IPS-15b (cell line): Measurements from ENCODE around the gene OXSR1.

Experiments used
- H3K27me3 ChIP-seq: one replicate; pipeline ENCODE4 v1.6.1; 2013; ENCODE audit warnings: low read length; ENCODE audit not compliant: control insufficient read depth, insufficient read depth
- H3K36me3 ChIP-seq: one replicate; pipeline ENCODE4 v1.6.1; 2013; ENCODE audit warnings: low read length; ENCODE audit not compliant: control insufficient read depth, insufficient read depth
- H3K4me1 ChIP-seq: one replicate; pipeline ENCODE4 v1.6.1; 2013; ENCODE audit warnings: mild to moderate bottlenecking, low read length; ENCODE audit not compliant: control insufficient read depth, insufficient read depth
- H3K4me3 ChIP-seq: one replicate; pipeline ENCODE4 v1.5.1; 2013; ENCODE audit warnings: low read depth, low read length
- H3K9ac ChIP-seq: one replicate; pipeline ENCODE4 v1.6.1; 2013; ENCODE audit warnings: low read depth, mild to moderate bottlenecking, low read length
- H3K9me3 ChIP-seq: one replicate; pipeline ENCODE4 v1.6.1; 2013; ENCODE audit warnings: mild to moderate bottlenecking, low read length; ENCODE audit not compliant: control insufficient read depth, insufficient read depth

OXSR1 gene

DNA sequence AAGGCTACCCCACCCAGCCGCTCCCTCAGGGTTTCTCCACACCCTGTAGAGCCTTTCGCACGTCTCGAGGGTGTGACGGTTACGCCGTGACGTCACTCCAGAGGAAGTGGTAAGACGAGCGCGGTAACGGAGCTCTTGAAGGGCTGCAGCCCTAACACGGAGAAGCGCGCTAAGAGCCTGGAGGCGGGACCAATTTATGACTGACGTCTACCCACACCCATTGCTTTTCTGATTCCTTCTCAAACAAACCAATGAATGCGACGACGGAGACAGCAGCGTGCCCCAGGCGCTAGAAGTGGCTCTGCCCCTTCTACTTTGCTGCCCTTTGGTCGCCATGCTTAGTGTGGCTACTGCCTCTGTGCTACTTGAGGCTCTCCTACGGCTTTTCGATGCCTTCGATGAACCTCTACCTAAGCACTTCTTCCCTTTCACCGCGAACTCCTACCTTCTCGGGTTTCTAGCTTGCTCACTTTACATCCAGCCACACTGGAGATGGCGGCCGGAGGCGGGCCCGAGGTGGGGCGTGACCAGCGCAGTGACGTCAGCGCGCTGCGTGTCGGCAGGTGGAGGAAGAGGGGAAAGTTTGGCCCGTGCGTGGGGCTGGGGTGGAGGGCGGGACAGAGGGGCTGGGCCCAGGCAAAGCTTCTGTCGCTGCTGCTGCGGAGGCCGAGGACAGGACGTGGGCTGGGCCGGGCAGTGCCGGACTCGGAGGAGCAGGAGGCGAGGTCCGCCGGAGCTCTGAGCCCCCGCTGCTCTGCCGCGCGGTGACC lies at the start of gene OXSR1:
Gene OXSR1 (plus strand): TSS at position 586 of the 770 bp plus-strand sequence. CDS start 340 bp downstream, outside the sequence.
- no peaks in the 10 kb centered on the region for H3K36me3 ChIP-seq
- H3K9me3 ChIP-seq, result no peaks in the 10 kb centered on the region
- H3K9ac ChIP-seq, result peak within 1 kb of the TSS; percentile 58
- H3K4me3 ChIP-seq, result peak within 1 kb of the TSS; percentile 73
- H3K27me3 ChIP-seq, result no peaks in the 10 kb centered on the region
- H3K4me1 ChIP-seq, result no peaks in the 10 kb centered on the region

DNA sequence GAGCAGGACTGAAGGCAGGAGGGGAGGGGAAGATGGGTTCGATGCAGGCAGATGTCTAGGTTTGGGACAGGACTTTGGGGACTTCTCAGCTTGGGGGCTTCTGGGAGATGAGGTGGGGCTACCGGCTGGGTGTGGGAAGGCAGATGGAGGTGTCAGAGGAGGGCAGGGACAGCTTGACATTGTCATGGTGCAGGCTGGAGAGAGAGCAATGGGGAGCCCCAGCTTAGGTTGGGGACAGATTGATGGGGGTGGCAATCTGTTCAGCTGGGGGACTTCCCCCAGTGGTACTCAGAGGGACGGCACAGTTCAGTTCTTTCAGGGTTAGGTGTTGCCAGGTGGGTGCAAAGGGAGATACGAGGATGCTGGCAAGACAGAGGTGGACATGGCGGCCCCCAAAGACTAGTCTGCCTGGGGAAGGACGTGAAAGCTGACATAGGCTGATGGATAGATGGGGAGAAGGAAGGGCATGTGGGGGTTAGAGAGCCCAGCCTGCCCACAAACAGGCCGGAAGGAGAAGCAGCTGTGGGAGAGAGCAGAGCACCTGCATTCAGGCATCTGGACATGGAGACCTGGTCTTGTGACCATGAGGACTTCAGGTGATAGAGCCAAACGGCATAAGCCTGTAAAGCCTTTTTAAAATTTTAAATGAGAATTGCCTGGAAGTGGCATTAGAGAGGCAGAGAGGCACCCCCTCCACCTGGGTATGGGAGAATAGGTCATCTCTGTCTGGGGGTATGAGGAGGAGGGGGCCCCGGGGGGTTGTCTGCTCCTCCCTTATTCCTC lies 49.5 kb upstream of the OXSR1 start:
- no peaks in the 10 kb centered on the region for H3K4me1 ChIP-seq
- H3K9ac ChIP-seq, result no peak overlapping the region

DNA sequence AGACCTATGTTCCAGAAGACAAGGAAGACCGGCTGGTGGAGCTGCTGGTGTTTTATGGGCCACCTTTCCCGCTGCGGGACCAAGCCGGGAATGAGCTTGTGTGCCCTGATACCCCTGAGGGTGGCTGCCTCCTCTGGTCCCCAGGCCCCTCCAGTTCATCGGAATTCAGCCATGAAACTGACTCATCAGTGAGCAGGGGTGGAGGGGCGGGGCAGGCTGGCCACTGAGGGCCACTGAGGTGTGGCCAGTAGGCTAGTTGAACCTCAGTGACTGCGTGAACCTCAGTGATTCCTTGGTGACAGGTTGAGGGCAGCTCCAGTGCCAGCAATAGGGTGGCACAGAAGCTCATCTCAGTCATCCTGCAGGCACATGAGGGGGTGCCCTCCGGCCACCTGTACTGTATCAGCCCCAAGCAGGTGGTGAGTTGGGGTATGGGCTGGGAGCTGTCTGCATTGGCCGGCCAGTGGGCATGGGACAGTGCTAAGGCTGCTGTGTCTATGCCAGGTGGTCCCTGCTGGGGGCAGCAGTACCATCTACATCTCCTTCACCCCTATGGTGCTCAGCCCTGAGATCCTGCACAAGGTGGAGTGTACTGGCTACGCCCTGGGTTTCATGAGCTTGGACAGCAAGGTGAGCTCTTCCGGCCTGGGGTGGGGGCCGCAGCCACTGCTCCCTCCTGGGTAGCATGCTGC lies 48.7 kb upstream of the OXSR1 start:
- H3K9ac ChIP-seq, result no peak overlapping the region
- no peak overlapping the region for H3K4me3 ChIP-seq
- H3K36me3 ChIP-seq, result peaks cover 13% of the 10 kb centered on the region
- H3K9me3 ChIP-seq, result no peaks in the 10 kb centered on the region
- H3K4me1 ChIP-seq, result no peaks in the 10 kb centered on the region
- H3K27me3 ChIP-seq, result no peaks in the 10 kb centered on the region

More for the DNA sequence above, 49.5 kb upstream of the OXSR1 start:
- Histone ChIP-seq H3K27me3 (no peaks in the 10 kb centered on the region), H3K36me3 (peaks cover 5% of the 10 kb centered on the region), H3K4me3 (no peak overlapping the region), H3K9me3 (no peaks in the 10 kb centered on the region)

DNA sequence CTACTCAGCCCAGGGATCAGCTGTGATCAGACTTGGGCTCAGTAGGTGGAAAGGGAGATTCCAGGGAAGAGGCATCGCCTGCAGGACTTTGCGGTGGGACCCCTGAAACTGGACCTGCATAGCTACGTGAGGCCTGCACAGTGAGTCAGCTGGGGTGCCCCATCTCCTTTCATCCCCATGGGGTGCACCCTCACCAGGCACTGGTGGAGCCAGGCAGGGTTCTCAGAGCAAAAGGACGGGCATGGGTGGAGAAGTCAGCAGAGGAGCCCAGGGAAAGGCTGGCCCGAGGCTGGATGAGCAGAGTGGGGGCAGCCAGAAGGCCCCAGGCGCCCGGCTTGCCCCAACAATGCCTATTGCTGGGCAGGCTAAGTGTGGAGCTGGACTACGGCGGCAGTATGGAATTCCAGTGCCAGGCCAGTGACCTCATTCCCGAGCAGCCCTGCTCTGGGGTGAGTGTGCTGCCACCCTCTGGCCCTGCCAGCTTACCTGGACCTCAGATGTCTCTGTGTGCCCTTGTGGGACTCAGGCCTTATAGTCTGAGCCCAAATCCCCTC lies 48.1 kb upstream of the OXSR1 start:
- H3K9me3 ChIP-seq, result no peaks in the 10 kb centered on the region
- no peak overlapping the region for H3K9ac ChIP-seq
- no peaks in the 10 kb centered on the region for H3K4me1 ChIP-seq
- H3K27me3 ChIP-seq, result no peaks in the 10 kb centered on the region
- H3K4me3 ChIP-seq, result no peak overlapping the region
- peaks cover 17% of the 10 kb centered on the region for H3K36me3 ChIP-seq

DNA sequence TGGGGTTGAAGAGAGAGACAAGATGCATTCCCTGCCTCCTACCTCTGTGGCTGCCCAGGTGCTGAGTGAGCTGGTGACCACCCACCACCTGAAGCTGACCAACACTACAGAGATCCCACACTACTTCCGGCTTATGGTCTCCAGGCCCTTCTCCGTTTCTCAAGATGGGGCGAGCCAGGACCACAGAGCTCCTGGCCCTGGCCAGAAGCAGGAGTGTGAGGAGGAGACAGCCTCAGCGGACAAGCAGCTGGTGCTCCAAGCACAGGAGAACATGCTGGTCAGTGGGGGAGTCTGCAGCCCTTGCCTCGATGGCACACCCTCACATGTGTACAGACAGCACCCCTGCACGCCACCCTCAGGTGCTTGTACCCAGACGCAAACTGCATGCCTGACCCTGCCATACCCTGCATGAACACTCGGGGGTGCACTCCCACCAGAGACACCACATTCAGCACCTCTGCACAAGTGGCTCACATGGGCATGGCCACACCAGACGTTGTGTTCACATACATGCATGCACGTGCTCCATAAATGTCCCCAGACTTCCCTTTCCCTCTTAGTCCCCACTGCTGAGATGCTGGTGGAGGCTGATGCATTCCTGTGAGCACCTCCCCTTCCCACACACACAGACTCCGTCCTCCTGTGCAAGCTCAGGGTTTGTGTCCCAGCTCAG lies 47.5 kb upstream of the OXSR1 start:
- Histone ChIP-seq H3K36me3 (peaks cover 20% of the 10 kb centered on the region), H3K9me3 (no peaks in the 10 kb centered on the region)

DNA sequence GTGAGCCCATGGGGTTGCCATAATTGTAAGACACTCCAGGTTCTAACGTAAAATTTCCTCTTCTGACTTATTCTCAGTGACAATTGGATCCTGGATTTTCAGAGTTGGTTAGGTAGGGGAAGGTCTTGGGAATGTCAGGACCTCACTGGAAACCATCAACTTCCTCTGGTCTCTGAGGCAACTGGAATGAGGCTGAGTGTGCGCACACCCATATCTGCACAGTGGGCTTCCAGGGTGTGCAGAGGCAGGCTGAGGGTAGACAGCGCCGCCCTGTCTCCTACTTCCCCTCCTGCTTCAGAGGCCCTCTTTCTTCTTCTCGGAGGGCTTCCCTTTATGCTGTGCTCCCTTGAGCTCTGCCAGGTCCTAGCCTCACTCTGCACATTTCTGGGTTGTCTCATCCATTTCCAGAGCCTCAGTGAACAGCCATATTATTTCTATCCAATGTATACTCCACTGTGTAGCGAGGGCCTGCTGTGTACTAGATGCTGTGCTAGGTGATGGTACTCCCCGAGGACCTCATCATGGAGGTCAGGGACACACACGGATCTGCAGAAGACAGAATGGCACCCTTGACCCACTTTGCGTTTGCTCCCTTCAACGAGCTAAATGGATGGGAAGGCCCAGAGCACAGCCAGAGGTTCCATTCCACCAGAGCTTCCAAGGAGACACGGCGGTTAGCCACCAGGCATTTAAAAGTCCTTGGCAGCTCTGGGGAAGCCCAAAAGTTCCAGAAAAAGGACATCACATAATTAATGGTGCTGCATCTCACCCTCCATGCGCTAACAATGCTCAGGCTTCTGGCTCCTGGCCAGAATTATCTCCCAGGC lies 46.7 kb upstream of the OXSR1 start:
- Histone ChIP-seq H3K36me3 (peaks cover 22% of the 10 kb centered on the region), H3K9ac (no peak overlapping the region), H3K4me3 (no peak overlapping the region), H3K27me3 (no peaks in the 10 kb centered on the region), H3K4me1 (no peaks in the 10 kb centered on the region), H3K9me3 (no peaks in the 10 kb centered on the region)

More for the DNA sequence above, 47.5 kb upstream of the OXSR1 start:
- no peak overlapping the region for H3K4me3 ChIP-seq
- no peaks in the 10 kb centered on the region for H3K27me3 ChIP-seq
- H3K4me1 ChIP-seq, result no peaks in the 10 kb centered on the region
- H3K9ac ChIP-seq, result no peak overlapping the region

DNA sequence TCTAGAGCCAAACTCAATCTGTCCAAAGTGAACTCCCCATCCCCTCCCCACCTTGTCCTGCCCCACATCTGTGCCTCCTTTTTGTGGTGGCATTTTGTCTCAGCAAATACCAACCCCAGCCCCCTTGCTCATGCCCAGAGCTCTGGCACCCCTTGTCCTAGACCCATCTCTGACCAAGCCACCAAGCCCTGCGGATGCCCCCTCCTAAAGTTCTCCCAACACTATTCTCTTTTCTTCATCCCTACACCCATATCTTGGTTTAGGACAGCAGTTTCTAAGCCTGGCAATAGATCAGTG lies 46.1 kb upstream of the OXSR1 start:
- Histone ChIP-seq H3K36me3 (peaks cover 23% of the 10 kb centered on the region), H3K4me1 (no peaks in the 10 kb centered on the region), H3K9me3 (no peaks in the 10 kb centered on the region), H3K4me3 (no peak overlapping the region), H3K9ac (no peak overlapping the region), H3K27me3 (no peaks in the 10 kb centered on the region)

DNA sequence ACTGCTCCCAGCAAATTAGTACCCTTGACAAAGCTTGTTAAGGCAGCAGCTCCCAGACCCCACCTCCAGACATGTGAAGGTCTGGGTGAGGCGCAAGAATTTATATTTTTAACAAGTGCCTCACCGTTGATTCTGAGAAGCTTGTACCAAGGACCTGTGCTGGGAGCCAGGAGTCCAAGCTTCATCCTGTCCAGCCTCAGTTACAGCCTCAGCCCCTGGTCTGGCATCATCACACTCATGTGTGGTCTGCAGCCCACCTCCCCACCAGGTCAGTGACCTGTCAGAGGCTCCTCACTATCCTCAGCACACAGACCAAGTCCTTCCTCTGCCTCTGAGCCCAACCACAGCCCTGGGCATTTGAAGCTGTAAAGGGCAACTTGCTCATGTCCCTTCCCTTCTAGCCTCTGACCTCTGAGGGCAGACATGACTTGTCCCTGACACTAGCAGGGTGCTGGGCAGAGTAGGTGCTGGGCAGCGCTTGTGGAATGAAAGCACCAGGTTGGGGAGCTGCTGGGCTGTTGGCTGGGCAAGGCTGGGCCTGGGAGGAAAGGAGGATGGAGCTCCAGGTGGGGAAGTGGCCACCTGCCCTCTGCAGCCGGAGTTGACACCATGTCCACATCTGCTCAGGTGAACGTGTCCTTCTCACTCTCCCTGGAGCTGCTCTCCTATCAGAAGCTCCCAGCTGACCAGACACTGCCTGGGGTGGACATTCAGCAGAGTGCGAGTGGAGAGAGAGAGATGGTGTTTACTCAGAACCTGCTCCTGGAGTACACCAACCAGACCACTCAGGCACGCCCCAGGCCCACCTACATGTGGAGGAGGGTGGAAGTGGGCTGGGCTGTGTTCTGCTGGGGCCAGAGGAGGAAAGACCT lies 45.3 kb upstream of the OXSR1 start:
- no peak overlapping the region for H3K4me3 ChIP-seq
- peaks cover 26% of the 10 kb centered on the region for H3K36me3 ChIP-seq
- H3K27me3 ChIP-seq, result no peaks in the 10 kb centered on the region
- H3K4me1 ChIP-seq, result no peaks in the 10 kb centered on the region
- H3K9ac ChIP-seq, result no peak overlapping the region
- no peaks in the 10 kb centered on the region for H3K9me3 ChIP-seq

DNA sequence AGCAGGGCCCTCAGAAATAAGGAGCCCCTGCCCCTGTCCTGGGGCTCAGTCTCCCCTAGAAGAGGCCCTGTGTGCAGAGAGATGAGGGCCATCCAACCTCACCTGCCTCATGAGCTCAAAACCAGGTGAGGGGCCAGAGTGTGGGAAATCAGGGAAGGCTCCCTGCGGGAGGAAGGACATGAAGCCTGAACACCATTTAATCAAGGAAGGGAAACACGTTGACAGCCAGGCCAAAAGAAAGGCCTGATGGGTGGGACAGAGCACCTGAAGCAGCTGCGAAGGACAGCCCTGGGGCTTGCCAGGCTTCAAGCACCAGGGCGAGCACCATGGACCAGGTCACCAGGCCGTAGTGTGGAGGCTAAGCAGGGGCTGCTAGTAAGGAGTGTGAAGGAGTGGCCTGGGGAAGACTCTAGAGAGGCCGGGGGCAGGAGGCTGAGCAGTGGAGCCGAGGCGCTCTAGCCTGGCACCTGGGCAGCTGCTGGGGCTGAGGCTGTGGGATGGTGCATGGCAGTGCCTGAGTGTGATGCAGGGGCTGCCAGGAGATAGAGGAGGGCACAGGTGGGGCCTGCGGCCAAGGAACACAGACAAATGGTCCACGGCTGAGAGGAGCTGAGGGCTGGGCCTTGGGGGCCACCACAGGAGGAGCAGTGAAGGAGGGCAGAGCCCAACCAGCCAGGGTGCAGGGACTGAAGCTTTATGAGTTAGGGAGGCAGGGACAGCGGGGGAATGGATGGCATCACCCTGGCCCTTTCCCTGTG lies 44.5 kb upstream of the OXSR1 start:
- Histone ChIP-seq H3K36me3 (peaks cover 30% of the 10 kb centered on the region), H3K9ac (no peak overlapping the region), H3K9me3 (no peaks in the 10 kb centered on the region), H3K4me1 (no peaks in the 10 kb centered on the region), H3K27me3 (no peaks in the 10 kb centered on the region), H3K4me3 (no peak overlapping the region)

DNA sequence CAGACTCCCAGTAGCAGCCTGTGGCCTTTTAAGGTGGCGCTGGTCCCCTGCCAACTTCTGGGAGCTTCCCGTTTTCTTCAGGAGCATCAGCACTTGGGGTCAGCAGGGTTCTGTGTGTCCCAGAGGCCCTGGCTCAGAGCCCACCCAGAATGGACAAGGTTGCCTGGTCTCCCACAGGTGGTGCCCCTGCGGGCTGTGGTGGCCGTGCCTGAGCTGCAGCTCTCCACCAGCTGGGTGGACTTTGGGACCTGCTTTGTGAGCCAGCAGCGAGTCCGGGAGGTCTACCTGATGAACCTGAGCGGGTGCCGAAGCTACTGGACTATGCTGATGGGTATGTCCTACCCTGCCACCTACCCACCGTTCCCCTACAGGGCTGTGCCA lies 43.9 kb upstream of the OXSR1 start:
- Histone ChIP-seq H3K9ac (no peak overlapping the region), H3K9me3 (no peaks in the 10 kb centered on the region), H3K27me3 (no peaks in the 10 kb centered on the region), H3K36me3 (peaks cover 36% of the 10 kb centered on the region), H3K4me1 (no peaks in the 10 kb centered on the region), H3K4me3 (no peak overlapping the region)
